Aorta (tissue), 5 donors: ENCODE results near the gene PRPSAP2. TPM values are rescaled to one million over a fixed set of nuclear protein-coding genes. Genes with fewer than 3 reads are reported as not detected.

ENCODE experiments used
- ATAC-seq: fragments of 200-7000 bp; cut with Tn5 transposase; one replicate; pipeline ENCODE4 v1.9.1; 2022; ENCODE audit warnings: moderate library complexity; ENCODE audit not compliant: low FRiP score
- DNase-seq, 2 donors: peaks; one replicate each; pipeline ENCODE4 v3.0.0-alpha.2; 2020
- H3K27ac ChIP-seq, 2 donors: one replicate each; pipeline ENCODE4 v1.5.1; 2013; ENCODE audit warnings: low read length in 2 of 2, mild to moderate bottlenecking in 2 of 2, moderate library complexity in 2 of 2, control low read depth in 1 of 2, inconsistent platforms in 1 of 2, low read depth in 1 of 2
- H3K27me3 ChIP-seq, 2 donors: one replicate each; pipeline ENCODE4 v1.6.1; 2013; ENCODE audit warnings: control low read depth in 1 of 2, low read length in 1 of 2, mild to moderate bottlenecking in 1 of 2, moderate library complexity in 1 of 2; ENCODE audit not compliant: insufficient read depth in 2 of 2, control insufficient read depth in 1 of 2
- H3K36me3 ChIP-seq, 2 donors: one replicate each; pipeline ENCODE4 v1.6.1; 2013; ENCODE audit warnings: control low read depth in 1 of 2, low read length in 1 of 2, mild to moderate bottlenecking in 1 of 2; ENCODE audit not compliant: insufficient read depth in 2 of 2, control insufficient read depth in 1 of 2
- H3K4me1 ChIP-seq, 2 donors: one replicate each; pipeline ENCODE4 v1.6.1; 2013; ENCODE audit warnings: low read length in 2 of 2, control low read depth in 1 of 2, mild to moderate bottlenecking in 1 of 2, moderate library complexity in 1 of 2; ENCODE audit not compliant: insufficient read depth in 2 of 2, control insufficient read depth in 1 of 2
- H3K4me3 ChIP-seq, 2 donors: one replicate each; pipeline ENCODE4 v1.5.1; 2013; ENCODE audit warnings: low read length in 2 of 2, control low read depth in 1 of 2, mild to moderate bottlenecking in 1 of 2
- H3K9me3 ChIP-seq: one replicate; pipeline ENCODE4 v1.6.1; 2013; ENCODE audit warnings: mild to moderate bottlenecking, low read length; ENCODE audit not compliant: control insufficient read depth
- WGBS, 2 donors: extraction: QIAGEN DNeasy Blood & Tissue Kit; methylation state at CpG; one replicate each; pipeline ENCODE4 v1.1.7; 2013; 5-methylcytosine and 5-hydroxymethylcytosine counted together
- intact Hi-C, 2 donors: fragments of 100-400 bp; cut with DNase I; formaldehyde crosslinking; loops; one replicate each; pipeline versions ENCODE4 v1.14.2 to v1.15.0; 2022
- polyA plus RNA-seq, 2 donors: library from polyadenylated mRNA; stranded (reverse); fragments of 200-250 nt; gene quantifications; one replicate each; pipeline ENCODE4 v1.2.3, GENCODE V29; 2013
- total RNA-seq, 2 donors: library from RNA; stranded (reverse); fragmentation: NEBNext Ultra II Directional; extraction: Animal tissue kit (Norgen Biotek cat#: 25700); gene quantifications; one replicate each; pipeline ENCODE4 v1.2.1, GENCODE V29; 2021
- donor health status: healthy with polysubstance abuse.
- donor health status: Bipolar disorder and iron deficiency.
- donor health status: DM: no; HTN: no; CAD: no.
- donor health status: DM: no; HTN: no; CAD: no.
- donor health status: DM: yes; HTN: yes; CAD: no.

PRPSAP2 gene
- total and polyA plus RNA-seq, 4 donors, result 17.6 to 31.8 (median 19.6) TPM

DNA sequence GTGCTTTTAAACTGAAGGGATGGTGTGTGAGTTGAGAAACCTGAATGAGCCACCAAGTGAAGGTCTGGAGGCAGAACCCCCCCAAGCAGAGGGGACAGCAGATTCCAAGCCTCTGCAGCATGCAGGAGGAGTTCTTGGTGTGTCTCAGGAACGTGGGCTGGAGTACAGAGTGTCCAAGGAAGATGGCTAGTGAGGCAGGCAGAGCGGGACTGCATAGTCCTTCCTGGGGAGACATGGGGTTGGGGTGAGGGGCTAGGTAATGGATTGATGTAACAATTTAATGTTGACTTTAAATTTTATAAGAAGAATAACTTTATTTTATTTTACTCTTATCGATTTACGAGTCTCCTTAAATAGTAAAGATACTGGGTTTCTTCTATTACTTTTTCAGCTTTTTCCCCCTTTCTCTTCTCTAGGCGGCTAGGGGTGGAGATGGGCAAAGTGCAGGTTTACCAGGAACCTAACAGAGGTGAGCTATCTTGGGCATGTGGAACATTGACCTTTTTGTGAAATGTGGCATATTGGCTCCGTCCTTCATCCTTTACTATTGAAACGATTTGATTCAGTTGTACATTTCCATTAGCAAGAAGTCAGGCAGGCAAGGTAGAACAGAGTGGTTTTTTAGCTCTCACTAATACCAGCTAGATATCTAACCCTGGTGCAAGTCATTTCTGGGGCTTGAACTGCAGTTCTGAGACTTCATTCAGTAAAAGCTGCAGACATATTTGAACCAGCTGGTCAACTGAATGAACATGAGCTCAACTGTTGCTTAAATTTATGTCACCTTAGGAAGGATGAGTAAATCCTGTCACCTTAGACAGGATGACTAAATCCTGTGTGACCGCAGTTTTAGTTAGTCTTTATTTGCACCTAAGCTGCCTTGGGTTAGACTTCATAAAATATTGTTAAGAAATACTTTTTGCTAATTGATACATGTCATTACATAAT is 9.2 kb downstream of the PRPSAP2 start:
- H3K4me3 ChIP-seq, result no peak overlapping the region
- 86 to 87% methylated on average over 8 of the region's 8 CpGs for WGBS, 2 donors
- intact Hi-C loops, result no loop called here
- DNase-seq (no peak), ATAC-seq (no peak)
- H3K27ac ChIP-seq, result no peak overlapping the region
- no peaks in the 10 kb centered on the region for H3K9me3 ChIP-seq
- no peaks in the 10 kb centered on the region for H3K4me1 ChIP-seq
- peaks cover 2 to 3% of the 10 kb centered on the region in 2 donors for H3K36me3 ChIP-seq
- H3K27me3 ChIP-seq, result no peaks in the 10 kb centered on the region

DNA sequence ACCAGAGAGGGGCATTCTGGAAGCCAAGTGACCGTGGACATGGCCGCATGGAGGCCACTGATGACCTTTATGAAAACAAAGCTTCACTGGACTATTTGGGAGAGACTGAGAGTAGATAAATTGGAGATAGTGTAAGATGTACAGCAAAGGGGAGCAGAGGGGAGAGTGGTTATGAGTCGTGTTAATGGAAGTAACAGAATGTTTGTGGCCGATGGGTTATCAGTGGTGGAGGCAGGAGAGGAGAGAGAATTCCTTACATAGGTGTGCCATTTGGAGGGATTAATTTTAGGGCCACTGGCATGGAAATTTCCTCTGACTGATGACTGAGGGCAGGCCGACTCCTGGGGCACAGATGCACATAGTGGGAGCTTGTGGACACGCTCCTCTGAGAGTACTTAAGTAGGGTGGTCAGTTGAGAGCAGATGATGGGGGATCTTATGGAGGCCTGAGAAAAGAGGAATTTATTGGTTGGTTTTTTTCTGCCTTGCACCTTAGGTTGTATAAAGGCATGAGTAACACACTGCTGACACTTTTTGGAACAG is 19.2 kb downstream of the PRPSAP2 start:
- no peak overlapping the region for H3K27ac ChIP-seq
- intact Hi-C loops, result no loop called here
- no peaks in the 10 kb centered on the region for H3K27me3 ChIP-seq
- no peak for DNase-seq
- no peak overlapping the region for H3K4me3 ChIP-seq
- H3K9me3 ChIP-seq, result no peaks in the 10 kb centered on the region
- no peak for ATAC-seq
- no peaks in the 10 kb centered on the region for H3K4me1 ChIP-seq
- WGBS, 2 donors, result 89 to 93% methylated on average over 6 of the region's 6 CpGs
- peaks cover 6 to 9% of the 10 kb centered on the region in 2 donors for H3K36me3 ChIP-seq

- DNase-seq, result no peak
- Histone ChIP-seq H3K4me3 (no peak overlapping the region), H3K36me3 (no peaks in the 10 kb centered on the region), H3K9me3 (no peaks in the 10 kb centered on the region), H3K4me1 (peaks cover 0 to 2% of the 10 kb centered on the region in 2 donors), H3K27ac (no peak overlapping the region), H3K27me3 (no peaks in the 10 kb centered on the region)
- no peak for ATAC-seq
- intact Hi-C loops, result no loop called here
- 21 to 67% methylated on average over 2 to 6 of the region's 9 CpGs for WGBS, 2 donors
Measured at GRCh38 chr17:18888766-18889290, 30.9 kb downstream of the PRPSAP2 start.

- 25 to 30% methylated on average over 5 of the region's 5 CpGs for WGBS, 2 donors
- no peaks in the 10 kb centered on the region for H3K36me3 ChIP-seq
- DNase-seq (no peak), ATAC-seq (no peak)
- H3K27ac ChIP-seq, result no peak overlapping the region
- H3K4me1 ChIP-seq, result peaks cover 0 to 2% of the 10 kb centered on the region in 2 donors
- intact Hi-C loops, result no loop called here
- H3K4me3 ChIP-seq, result no peak overlapping the region
- no peaks in the 10 kb centered on the region for H3K9me3 ChIP-seq
- no peaks in the 10 kb centered on the region for H3K27me3 ChIP-seq
Measured at GRCh38 chr17:18889658-18890057, 31.7 kb downstream of the PRPSAP2 start.

DNA sequence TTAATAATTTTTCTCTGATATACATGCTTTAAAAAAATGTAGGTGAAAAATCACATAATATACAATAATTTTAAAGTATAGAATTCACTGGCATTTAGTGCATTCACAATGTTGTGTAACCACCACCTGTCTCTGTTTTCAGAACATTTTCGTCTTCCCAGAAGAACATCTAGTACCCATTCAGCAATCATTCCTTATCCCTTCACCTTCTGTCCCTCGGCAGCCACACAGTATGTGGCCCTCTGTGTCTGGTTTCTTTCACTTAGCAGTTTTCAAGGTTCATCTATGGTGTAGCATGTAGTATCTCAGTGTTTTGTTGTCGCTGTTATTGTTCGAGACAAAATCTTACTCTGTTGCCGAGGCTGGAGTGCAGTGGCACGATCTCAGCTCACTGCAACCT is 33.6 kb downstream of the PRPSAP2 start:
- intact Hi-C loops, result no loop called here
- H3K4me1 ChIP-seq, result peaks cover 2% of the 10 kb centered on the region in 2 donors
- DNase-seq (no peak), ATAC-seq (no peak)
- 90 to 95% methylated on average over 6 of the region's 6 CpGs for WGBS, 2 donors
- no peaks in the 10 kb centered on the region for H3K27me3 ChIP-seq
- no peaks in the 10 kb centered on the region for H3K36me3 ChIP-seq
- no peak overlapping the region for H3K4me3 ChIP-seq
- H3K27ac ChIP-seq, result no peak overlapping the region
- no peaks in the 10 kb centered on the region for H3K9me3 ChIP-seq

GRCh38 chr17:18896146-18896545 is 38.2 kb downstream of the PRPSAP2 start:
- Histone ChIP-seq H3K4me3 (no peak overlapping the region), H3K27ac (no peak overlapping the region), H3K9me3 (no peaks in the 10 kb centered on the region), H3K4me1 (peaks cover 0 to 2% of the 10 kb centered on the region in 2 donors), H3K27me3 (no peaks in the 10 kb centered on the region), H3K36me3 (peaks cover 0 to 2% of the 10 kb centered on the region in 2 donors)
- ATAC-seq (no peak), DNase-seq (no peak)
- 97 to 99% methylated on average over 1 of the region's 1 CpG for WGBS, 2 donors
- intact Hi-C loops, result no loop called here

- 92 to 95% methylated on average over 2 of the region's 2 CpGs for WGBS, 2 donors
- Histone ChIP-seq H3K27ac (no peak overlapping the region), H3K36me3 (peaks cover 0 to 2% of the 10 kb centered on the region in 2 donors), H3K9me3 (no peaks in the 10 kb centered on the region), H3K4me1 (peaks cover 0 to 2% of the 10 kb centered on the region in 2 donors), H3K27me3 (no peaks in the 10 kb centered on the region), H3K4me3 (no peak overlapping the region)
- intact Hi-C loops, result no loop called here
- no peak for DNase-seq
- ATAC-seq, result no peak
Measured at GRCh38 chr17:18896947-18897346, 39.0 kb downstream of the PRPSAP2 start.

- no peaks in the 10 kb centered on the region for H3K4me1 ChIP-seq
- intact Hi-C loops, result no loop called here
- 90% methylated on average over 5 of the region's 5 CpGs for WGBS, 2 donors
Measured at GRCh38 chr17:18904482-18904881, 46.6 kb downstream of the PRPSAP2 start.

More at GRCh38 chr17:18904482-18904881, 46.6 kb downstream of the PRPSAP2 start:
- no peak overlapping the region for H3K27ac ChIP-seq
- no peak for ATAC-seq
- no peaks in the 10 kb centered on the region for H3K9me3 ChIP-seq
- H3K4me3 ChIP-seq, result no peak overlapping the region
- DNase-seq, result no peak
- no peaks in the 10 kb centered on the region for H3K27me3 ChIP-seq
- H3K36me3 ChIP-seq, result peaks cover 2% of the 10 kb centered on the region in 2 donors
